Body of pancreas (tissue), 4 donors: Measurements from ENCODE around the gene CLIP1. TPM values are rescaled to one million over a fixed set of nuclear protein-coding genes. Genes with fewer than 3 reads are reported as not detected.
"Not testable (repeated sequence)": the region's sequence is repeated elsewhere in the genome, so short reads cannot be mapped to it uniquely, and the experiment has no call there.

Experiments used
- ATAC-seq: fragments of 150-250 bp; one replicate; pipeline ENCODE4 v1.9.1; 2016
- DNase-seq, 4 donors: peaks; one replicate each; pipeline ENCODE4 v3.0.0-alpha.2; 2019
- H3K27ac ChIP-seq, 4 donors: fragments of 200-600 bp; sonication (generic); 1 replicate in 3 of 4; 2 replicates in 1 of 4; pipeline versions ENCODE4 v1.5.1 to v1.6.1; 2016 to 2019; ENCODE audit warnings: mild to moderate bottlenecking in 1 of 4, mixed read lengths in 1 of 4, moderate library complexity in 1 of 4
- H3K27me3 ChIP-seq, 2 donors: fragments of 200-600 bp; sonication (generic); one replicate each; pipeline ENCODE4 v1.6.0; 2016; ENCODE audit warnings: mild to moderate bottlenecking in 1 of 2
- H3K36me3 ChIP-seq, 2 donors: fragments of 200-600 bp; sonication (generic); replicated peaks in 1 of 2; 2 replicates each; pipeline ENCODE4 v1.5.1; 2016; ENCODE audit warnings: low read depth in 2 of 2; ENCODE audit not compliant: insufficient read depth in 1 of 2
- H3K4me1 ChIP-seq: fragments of 200-600 bp; sonication (generic); one replicate; pipeline ENCODE4 v1.6.0; 2016
- H3K4me3 ChIP-seq, 2 donors: fragments of 200-600 bp; sonication (generic); 1 replicate in 1 of 2; 2 replicates in 1 of 2; pipeline ENCODE4 v1.5.1; 2016 to 2019
- H3K9me3 ChIP-seq, 3 donors: fragments of 200-600 bp; sonication (generic); 1 replicate in 2 of 3; 2 replicates in 1 of 3; pipeline ENCODE4 v1.5.1; 2016
- CTCF ChIP-seq, 7 experiments: fragments of 450-650 bp in 4 of 7; fragments of 200-600 bp in 3 of 7; sonication (generic) in 3 of 7; IDR thresholded peaks; one replicate each; pipeline ENCODE4 v1.5.1; 2016 to 2019; ENCODE audit warnings: antibody characterized with exemption in 7 of 7
- POLR2A ChIP-seq, 3 donors: fragments of 450-650 bp; IDR thresholded peaks; one replicate each; pipeline ENCODE4 v1.6.1; 2016; ENCODE audit warnings: antibody characterized with exemption in 3 of 3, mild to moderate bottlenecking in 2 of 3
- WGBS, 2 donors: methylation state at CpG; one replicate each; pipeline ENCODE4 v1.1.5; 2017; 5-methylcytosine and 5-hydroxymethylcytosine counted together
- intact Hi-C: fragments of 100-400 bp; cut with DNase I; formaldehyde crosslinking; loops from one replicate; pipeline ENCODE4 v1.15.1; 2023
- total RNA-seq, 2 donors: library from RNA; depleted of rRNA; stranded (reverse); fragments of >200 nt; gene quantifications; one replicate each; pipeline ENCODE4 v1.1.0, GENCODE V29; 2016

CLIP1 gene
- total RNA-seq, 2 donors from 2014 or later: 41.2 to 89.0 TPM

- DNase-seq (no peak), ATAC-seq (no peak)
- no peaks in the 10 kb centered on the region for H3K9me3 ChIP-seq
- intact Hi-C loops: no loop called here
- no peak for TF ChIP-seq POLR2A (IDR thresholded peaks at IDR 0.05)
- TF ChIP-seq CTCF (IDR thresholded peaks at IDR 0.05): no peak
- no peaks in the 10 kb centered on the region for H3K4me1 ChIP-seq
- no peaks in the 10 kb centered on the region for H3K36me3 ChIP-seq
- 85 to 96% methylated on average over 13 of the region's 13 CpGs for WGBS, 2 donors
- H3K4me3 ChIP-seq: no peak overlapping the region
- no peaks in the 10 kb centered on the region for H3K27me3 ChIP-seq
- no peak overlapping the region for H3K27ac ChIP-seq
Measured at GRCh38 chr12:122385171-122386016, 37.1 kb downstream of the CLIP1 start.

- Histone ChIP-seq H3K4me1 (no peaks in the 10 kb centered on the region), H3K27ac (no peak overlapping the region), H3K27me3 (no peaks in the 10 kb centered on the region), H3K9me3 (no peaks in the 10 kb centered on the region), H3K4me3 (no peak overlapping the region), H3K36me3 (peaks cover 0 to 2% of the 10 kb centered on the region in 2 donors)
- DNase-seq (no peak), ATAC-seq (no peak)
- intact Hi-C loops: no loop called here
- TF ChIP-seq CTCF (IDR thresholded peaks at IDR 0.05) (no peak), POLR2A (IDR thresholded peaks at IDR 0.05) (no peak)
- WGBS, 2 donors: 77 to 86% methylated on average over 6 of the region's 6 CpGs
Measured at GRCh38 chr12:122382919-122383350, 39.5 kb downstream of the CLIP1 start.

- 76 to 78% methylated on average over 1 of the region's 1 CpG for WGBS, 2 donors
- H3K36me3 ChIP-seq: peaks cover 0 to 12% of the 10 kb centered on the region in 2 donors
Measured at GRCh38 chr12:122381021-122381420, 41.4 kb downstream of the CLIP1 start.

GRCh38 chr12:122376751-122377150 lies 45.7 kb downstream of the CLIP1 start:
- DNase-seq, H3K27me3 ChIP-seq, intact Hi-C loops, ATAC-seq, H3K4me3 ChIP-seq, H3K9me3 ChIP-seq, H3K4me1 ChIP-seq, H3K27ac ChIP-seq: not testable (repeated sequence)
- 90 to 98% methylated on average over 5 of the region's 5 CpGs for WGBS, 2 donors
- H3K36me3 ChIP-seq: peaks cover 0 to 15% of the 10 kb centered on the region in 2 donors

More at GRCh38 chr12:122381021-122381420, 41.4 kb downstream of the CLIP1 start:
- no peaks in the 10 kb centered on the region for H3K27me3 ChIP-seq
- DNase-seq: no peak
- no peak overlapping the region for H3K27ac ChIP-seq
- TF ChIP-seq CTCF (IDR thresholded peaks at IDR 0.05) (no peak), POLR2A (IDR thresholded peaks at IDR 0.05) (no peak)
- no peak for ATAC-seq
- intact Hi-C loops: no loop called here
- H3K4me1 ChIP-seq: no peaks in the 10 kb centered on the region
- no peaks in the 10 kb centered on the region for H3K9me3 ChIP-seq
- no peak overlapping the region for H3K4me3 ChIP-seq

GRCh38 chr12:122374707-122375106 lies 47.8 kb downstream of the CLIP1 start:
- Histone ChIP-seq H3K27ac (no peak overlapping the region), H3K36me3 (peaks cover 0 to 15% of the 10 kb centered on the region in 2 donors), H3K4me1 (no peaks in the 10 kb centered on the region), H3K9me3 (no peaks in the 10 kb centered on the region), H3K4me3 (no peak overlapping the region), H3K27me3 (no peaks in the 10 kb centered on the region)
- DNase-seq (no peak), ATAC-seq (no peak)
- no peak for TF ChIP-seq CTCF (IDR thresholded peaks at IDR 0.05)
- no peak for TF ChIP-seq POLR2A (IDR thresholded peaks at IDR 0.05)
- intact Hi-C loops: no loop called here
- 76 to 79% methylated on average over 5 of the region's 5 CpGs for WGBS, 2 donors
